Measurements from ENCODE around the gene LRP2.

GRCh38 chr2:169393068-169393590 lies 30.8 kb upstream of the LRP2 start:
- no peak for TF ChIP-seq CTCF (optimal IDR thresholded peaks at IDR 0.05 in 1 of 3, IDR thresholded peaks at IDR 0.05 in 1 of 3, conservative IDR thresholded peaks at IDR 0.05 in 1 of 3; ENCODE audit: extremely low read depth in 1 of 3, insufficient read depth in 2 of 3, low read length in 3 of 3)
- TF ChIP-seq EZH2 (IDR thresholded peaks at IDR 0.05; ENCODE audit: low read length): no peak

Measured in keratinocyte (primary cell).